A673 (cell line): ENCODE data around the gene GPR27. TPM values are rescaled to one million over a fixed set of nuclear protein-coding genes. Genes with fewer than 3 reads are reported as not detected.

Experiments
- BruUV-seq: library from RNA; stranded (reverse); fragments of 400-500 nt; replicated peaks from 2 replicates; lab custom pipeline; 2021; lab: Mats Ljungman, UMichigan
- CTCF ChIA-PET: fragments of 300-600 bp; sonication (Branson Sonifier 250); formaldehyde crosslinking; loops from one replicate; lab custom pipeline; 2022; ENCODE audit warnings: antibody characterized with exemption; lab: Charles Lee
- POLR2A ChIA-PET: fragments of 300-600 bp; sonication (Branson Sonifier 250); formaldehyde crosslinking; loops from one replicate; lab custom pipeline; 2022; ENCODE audit warnings: antibody characterized with exemption; ENCODE audit not compliant: low non-redundant PET; lab: Charles Lee
- DNase-seq: peaks from one replicate; pipeline ENCODE4 v3.0.0-alpha.2; 2015; ENCODE audit warnings: low spot score
- H3K27ac ChIP-seq: fragments of 200-600 bp; sonication (generic); 2 replicates; pipeline ENCODE4 v1.5.1; 2016; ENCODE audit warnings: mixed run types, low read depth, mild to moderate bottlenecking, mixed read lengths, antibody characterized with exemption, low read length; ENCODE audit not compliant: poor library complexity, severe bottlenecking
- H3K27me3 ChIP-seq: fragments of 200-600 bp; sonication (generic); replicated peaks from 2 replicates; pipeline ENCODE4 v1.6.1; 2017; ENCODE audit warnings: mixed run types, low read depth, mild to moderate bottlenecking, mixed read lengths, antibody characterized with exemption, low read length; ENCODE audit not compliant: insufficient read depth, poor library complexity
- H3K36me3 ChIP-seq: fragments of 200-600 bp; sonication (generic); 2 replicates; pipeline ENCODE4 v1.6.1; 2016; ENCODE audit warnings: mixed run types, mild to moderate bottlenecking, mixed read lengths, antibody characterized with exemption, low read length; ENCODE audit not compliant: insufficient read depth, poor library complexity, severe bottlenecking
- H3K4me1 ChIP-seq: fragments of 200-600 bp; sonication (generic); 2 replicates; pipeline ENCODE4 v1.6.1; 2017; ENCODE audit warnings: mixed run types, mild to moderate bottlenecking, mixed read lengths, antibody characterized with exemption, low read length; ENCODE audit not compliant: insufficient read depth, poor library complexity, severe bottlenecking
- H3K4me3 ChIP-seq: fragments of 200-600 bp; sonication (generic); 2 replicates; pipeline ENCODE4 v1.5.1; 2016; ENCODE audit warnings: low read depth, mixed run types, mild to moderate bottlenecking, mixed read lengths, low read length; ENCODE audit not compliant: poor library complexity, severe bottlenecking
- H3K9me3 ChIP-seq: fragments of 200-600 bp; sonication (generic); 2 replicates; pipeline ENCODE4 v1.6.1; 2016; ENCODE audit warnings: mixed run types, low read depth, mild to moderate bottlenecking, mixed read lengths, antibody characterized with exemption, low read length; ENCODE audit not compliant: poor library complexity, severe bottlenecking
- CTCF ChIP-seq: fragments of 300-800, 200-600 bp; sonication (generic); conservative IDR thresholded peaks from 2 replicates; pipeline ENCODE4 v1.5.1; 2017; ENCODE audit warnings: low read depth, mild to moderate bottlenecking, antibody characterized with exemption, low read length, moderate library complexity, mixed read lengths
- EZH2 ChIP-seq: fragments of 200-600 bp; sonication (generic); IDR thresholded peaks from 2 replicates; pipeline ENCODE4 v1.6.1; 2017; ENCODE audit warnings: borderline replicate concordance, low read depth, mild to moderate bottlenecking, mixed read lengths, antibody characterized with exemption, low read length; ENCODE audit not compliant: poor library complexity, severe bottlenecking
- intact Hi-C: fragments of 100-400 bp; cut with micrococcal nuclease; formaldehyde crosslinking; loops from one replicate; pipeline ENCODE4 v1.10.0; 2022; ENCODE audit not compliant: unreplicated experiment
- total RNA-seq: library from RNA; stranded (reverse); gene quantifications from 2 replicates; pipeline ENCODE4 v1.2.3, GENCODE V29; 2021

Gene GPR27
- total RNA-seq, 1 experiment from 2014 or later: 6.4 TPM

- intact Hi-C loops: no loop called here
- peaks cover under 1% of the 10 kb centered on the region for H3K27me3 ChIP-seq
- ChIA-PET POLR2A (interaction anchor here (0.6 kb wide), 1 partner anchor 22 kb away, joined by 4 read pairs; no protein-coding TSS in a partner anchor), CTCF (no interaction called here)
- no peak for DNase-seq
- no TSS peak for BruUV-seq
- TF ChIP-seq EZH2 (no peak), CTCF (no peak)
- H3K9me3 ChIP-seq: no peaks in the 10 kb centered on the region
- no peaks in the 10 kb centered on the region for H3K4me1 ChIP-seq
- H3K4me3 ChIP-seq: no peak overlapping the region
- no peaks in the 10 kb centered on the region for H3K36me3 ChIP-seq
- no peak overlapping the region for H3K27ac ChIP-seq
Measured at GRCh38 chr3:71758091-71758490, 4.4 kb downstream of the GPR27 start.

DNA sequence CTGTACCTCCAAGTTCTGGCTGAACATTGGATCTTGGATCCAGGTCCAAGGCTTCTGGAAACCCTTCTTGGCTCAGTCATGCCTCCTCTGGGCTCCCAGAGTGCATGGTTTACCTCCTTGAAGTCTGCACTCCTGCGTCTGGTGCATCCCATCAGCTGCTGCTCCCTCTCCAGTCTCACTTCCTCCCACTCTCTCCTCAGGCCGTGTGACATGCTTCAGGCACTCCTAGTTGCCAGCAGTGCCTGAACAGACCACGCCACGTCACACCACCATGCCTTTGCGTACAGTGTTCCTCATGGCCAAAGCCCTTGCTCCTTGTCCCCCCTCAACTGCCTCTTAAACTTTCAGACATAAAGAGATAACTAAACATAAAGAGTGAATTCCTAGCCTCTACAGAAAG, 5.7 kb downstream of the GPR27 start:
- TF ChIP-seq EZH2: no peak
- TF ChIP-seq CTCF: no peak
- intact Hi-C loops: no loop called here
- no peaks in the 10 kb centered on the region for H3K9me3 ChIP-seq
- ChIA-PET POLR2A (no interaction called here), CTCF (no interaction called here)
- H3K27me3 ChIP-seq: no peaks in the 10 kb centered on the region
- no TSS peak for BruUV-seq
- no peak for DNase-seq
- H3K4me1 ChIP-seq: no peaks in the 10 kb centered on the region
- no peak overlapping the region for H3K27ac ChIP-seq
- no peaks in the 10 kb centered on the region for H3K36me3 ChIP-seq
- H3K4me3 ChIP-seq: no peak overlapping the region

DNA sequence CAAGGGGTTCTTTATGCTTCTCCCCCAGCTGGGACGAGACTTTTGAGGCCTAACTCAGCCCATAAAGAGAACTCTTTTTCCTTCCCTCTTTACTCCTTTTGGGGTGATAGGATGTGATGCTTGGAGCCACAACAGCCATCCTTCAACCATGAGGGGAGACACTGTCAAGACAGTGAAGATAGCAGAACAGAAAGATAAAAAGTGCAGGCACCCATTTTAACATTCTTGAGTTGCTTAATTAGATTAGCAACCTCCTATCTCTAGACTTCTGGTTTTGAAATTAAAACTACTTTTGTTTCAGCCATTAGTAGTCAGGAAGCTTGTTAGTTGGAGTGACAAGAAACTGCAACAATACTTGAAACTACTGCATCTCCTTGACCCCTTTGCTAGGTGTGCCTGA, 6.5 kb downstream of the GPR27 start:
- CTCF ChIA-PET: no interaction called here
- H3K27me3 ChIP-seq: no peaks in the 10 kb centered on the region
- intact Hi-C loops: no loop called here
- TF ChIP-seq CTCF (no peak), EZH2 (no peak)
- no peaks in the 10 kb centered on the region for H3K4me1 ChIP-seq
- DNase-seq: no peak
- H3K4me3 ChIP-seq: no peak overlapping the region
- no TSS peak for BruUV-seq
- H3K36me3 ChIP-seq: no peaks in the 10 kb centered on the region
- no peaks in the 10 kb centered on the region for H3K9me3 ChIP-seq
- POLR2A ChIA-PET: no interaction called here
- H3K27ac ChIP-seq: no peak overlapping the region
